Neural cell (in vitro differentiated cells): Measurements from ENCODE around the gene TRIB2. TPM values are rescaled to one million over a fixed set of nuclear protein-coding genes. Genes with fewer than 3 reads are reported as not detected.

Experiments used
- polyA plus RNA-seq: library from polyadenylated mRNA; depleted of rRNA; stranded (reverse); fragments of >200 nt; gene quantifications from 2 replicates; pipeline ENCODE4 v1.2.3, GENCODE V29; 2014
- small RNA-seq, 3 experiments: library from RNA; depleted of rRNA; stranded (forward); fragments of <200 nt; gene quantifications; one replicate each; pipeline ENCODE3, GENCODE V24; 2012

The TRIB2 gene
- polyA plus RNA-seq, 1 donor from 2014 or later = 123 TPM

Small RNAs within 50 kb of the gene (small RNA-seq; reads per million reads assigned to genes)
- gene MIR3125 = 7.3 to 11.3 (median 8.8) reads per million in 3 experiments
